H1 (cell line): ENCODE measurements around the gene DIP2C. TPM values are rescaled to one million over a fixed set of nuclear protein-coding genes. Genes with fewer than 3 reads are reported as not detected.

Experiments
- CTCF ChIA-PET: fragments of 300-600 bp; sonication (Branson Sonifier 250); formaldehyde crosslinking; loops from one replicate; lab custom pipeline; 2021; ENCODE audit not compliant: partially characterized antibody; lab: Charles Lee
- POLR2A ChIA-PET: fragments of 300-600 bp; sonication (Branson Sonifier 250); formaldehyde crosslinking; loops from one replicate; lab custom pipeline; 2021; ENCODE audit warnings: inconsistent platforms; ENCODE audit not compliant: partially characterized antibody; lab: Charles Lee
- DNase-seq, 2 experiments: peaks; one replicate each; pipeline versions ENCODE4 v3.0.0 to v3.0.0-alpha.2; 2010 to 2022; ENCODE audit warnings: low spot score in 2 of 2, low read depth in 1 of 2, mixed read lengths in 1 of 2
- FAIRE-seq: peaks from 2 replicates; lab custom pipeline; 2011; peaks lifted over from hg19 to GRCh38; lab: Jason Lieb, UNC
- H2AFZ ChIP-seq: 2 replicates; pipeline ENCODE4 v1.8.1; 2012; ENCODE audit warnings: low read length, inconsistent platforms
- H2AK5ac ChIP-seq: 2 replicates; pipeline ENCODE4 v1.6.1; 2013; ENCODE audit warnings: low read depth, low read length
- H2BK120ac ChIP-seq: replicated peaks from 2 replicates; pipeline ENCODE3; 2013; ENCODE audit warnings: low read depth, low read length, inconsistent platforms
- H2BK12ac ChIP-seq: 2 replicates; pipeline ENCODE4 v1.6.1; 2013; ENCODE audit warnings: low read depth, low read length
- H2BK15ac ChIP-seq: 2 replicates; pipeline ENCODE4 v1.6.1; 2013; ENCODE audit warnings: low read length
- H2BK20ac ChIP-seq: 2 replicates; pipeline ENCODE4 v1.6.1; 2013; ENCODE audit warnings: low read length
- H2BK5ac ChIP-seq: 2 replicates; pipeline ENCODE4 v1.6.1; 2013; ENCODE audit warnings: low read depth, low read length
- H3K14ac ChIP-seq: 2 replicates; pipeline ENCODE4 v1.6.1; 2013; ENCODE audit warnings: inconsistent platforms; ENCODE audit not compliant: insufficient read length
- H3K18ac ChIP-seq: 2 replicates; pipeline ENCODE4 v1.6.1; 2013; ENCODE audit warnings: low read length; ENCODE audit errors: extremely low read depth
- H3K23ac ChIP-seq: 2 replicates; pipeline ENCODE4 v1.6.1; 2013; ENCODE audit warnings: inconsistent platforms; ENCODE audit not compliant: insufficient read length
- H3K23me2 ChIP-seq: 2 replicates; pipeline ENCODE4 v1.6.1; 2013; ENCODE audit warnings: low read depth, low read length
- H3K27ac ChIP-seq: 2 replicates; pipeline ENCODE4 v1.6.1; 2011; ENCODE audit warnings: low read depth, low read length, inconsistent platforms
- H3K27me3 ChIP-seq, 4 experiments: replicated peaks in 1 of 4; 1 replicate in 1 of 4; 2 replicates in 3 of 4; pipeline versions ENCODE4 v1.6.1 to v1.8.1; 2011 to 2013; ENCODE audit warnings: low read length in 3 of 4, mild to moderate bottlenecking in 3 of 4, inconsistent platforms in 2 of 4, mixed read lengths in 2 of 4, moderate library complexity in 1 of 4; ENCODE audit not compliant: control insufficient read depth in 3 of 4, insufficient read depth in 3 of 4; ENCODE audit errors: extremely low read depth in 1 of 4
- H3K36me3 ChIP-seq, 4 experiments: 2 replicates each; pipeline versions ENCODE4 v1.6.1 to v1.8.1; 2011 to 2013; ENCODE audit warnings: mild to moderate bottlenecking in 4 of 4, low read length in 3 of 4, moderate library complexity in 2 of 4, control low read depth in 1 of 4, inconsistent platforms in 1 of 4; ENCODE audit not compliant: insufficient read depth in 4 of 4, control insufficient read depth in 2 of 4
- H3K4ac ChIP-seq: replicated peaks from 2 replicates; pipeline ENCODE3; 2013; ENCODE audit warnings: low read length, low read depth, mixed read lengths, inconsistent platforms; ENCODE audit not compliant: insufficient read length
- H3K4me1 ChIP-seq, 4 experiments: replicated peaks in 1 of 4; 1 replicate in 1 of 4; 2 replicates in 3 of 4; pipeline versions ENCODE4 v1.6.1 to v1.8.1; 2011 to 2013; ENCODE audit warnings: low read length in 3 of 4, inconsistent platforms in 2 of 4, mixed read lengths in 1 of 4; ENCODE audit not compliant: insufficient read depth in 4 of 4, control insufficient read depth in 3 of 4
- H3K4me2 ChIP-seq, 2 experiments: 2 replicates each; pipeline versions ENCODE4 v1.6.1 to v1.8.1; 2011 to 2013; ENCODE audit warnings: low read depth in 2 of 2, low read length in 2 of 2, control low read depth in 1 of 2, inconsistent platforms in 1 of 2, mild to moderate bottlenecking in 1 of 2; ENCODE audit not compliant: insufficient read depth in 1 of 2
- H3K4me3 ChIP-seq, 4 experiments: fragments of 200-600, 300-600 bp in 1 of 4; sonication (generic), shearing (Covaris generic), sonication (Bioruptor Twin) in 1 of 4; 2 replicates each; pipeline versions ENCODE4 v1.5.1 to v1.8.1; 2011 to 2016; ENCODE audit warnings: low read length in 4 of 4, low read depth in 3 of 4, control low read depth in 2 of 4, inconsistent platforms in 2 of 4, mild to moderate bottlenecking in 2 of 4, mixed read lengths in 1 of 4, moderate library complexity in 1 of 4; ENCODE audit not compliant: insufficient read depth in 2 of 4; ENCODE audit errors: extremely low read depth in 1 of 4
- H3K56ac ChIP-seq: replicated peaks from 2 replicates; pipeline ENCODE3; 2013; ENCODE audit warnings: low read depth, mild to moderate bottlenecking, mixed read lengths, low read length, inconsistent platforms; ENCODE audit not compliant: insufficient read length
- H3K79me1 ChIP-seq: 2 replicates; pipeline ENCODE4 v1.6.1; 2013; ENCODE audit warnings: low read depth, low read length, control low read depth
- H3K79me2 ChIP-seq, 2 experiments: 2 replicates each; pipeline versions ENCODE4 v1.6.1 to v1.8.1; 2012 to 2013; ENCODE audit warnings: low read length in 2 of 2, mild to moderate bottlenecking in 2 of 2, inconsistent platforms in 1 of 2; ENCODE audit not compliant: insufficient read depth in 2 of 2, control insufficient read depth in 1 of 2
- H3K9ac ChIP-seq, 4 experiments: replicated peaks in 1 of 4; 1 replicate in 1 of 4; 2 replicates in 3 of 4; pipeline versions ENCODE4 v1.6.1 to v1.8.1; 2011 to 2013; ENCODE audit warnings: low read depth in 3 of 4, low read length in 3 of 4, control low read depth in 2 of 4, mild to moderate bottlenecking in 2 of 4, moderate library complexity in 2 of 4, inconsistent platforms in 1 of 4; ENCODE audit errors: extremely low read depth in 1 of 4
- H3K9me3 ChIP-seq, 2 experiments: 2 replicates each; pipeline versions ENCODE4 v1.6.1 to v1.8.1; 2012 to 2013; ENCODE audit warnings: mild to moderate bottlenecking in 2 of 2, moderate library complexity in 2 of 2, control low read depth in 1 of 2, inconsistent platforms in 1 of 2, low read depth in 1 of 2, low read length in 1 of 2, mixed read lengths in 1 of 2; ENCODE audit not compliant: insufficient read depth in 2 of 2
- H4K20me1 ChIP-seq, 2 experiments: replicated peaks in 1 of 2; 2 replicates each; pipeline versions ENCODE3 to v1.8.1; 2011 to 2013; ENCODE audit warnings: inconsistent platforms in 2 of 2, low read length in 2 of 2, mild to moderate bottlenecking in 1 of 2; ENCODE audit not compliant: insufficient read depth in 2 of 2, control insufficient read depth in 1 of 2
- H4K5ac ChIP-seq: 2 replicates; pipeline ENCODE4 v1.6.1; 2013; ENCODE audit warnings: low read length, low read depth, mixed read lengths, inconsistent platforms; ENCODE audit not compliant: insufficient read length
- H4K8ac ChIP-seq: 2 replicates; pipeline ENCODE4 v1.8.0; 2013; ENCODE audit warnings: mild to moderate bottlenecking, moderate library complexity, low read length, inconsistent platforms; ENCODE audit not compliant: insufficient read depth; ENCODE audit errors: extremely low read depth
- H4K91ac ChIP-seq: replicated peaks from 2 replicates; pipeline ENCODE3; 2013; ENCODE audit warnings: low read length, mixed read lengths, inconsistent platforms; ENCODE audit not compliant: insufficient read length
- BCL11A ChIP-seq, 2 experiments: IDR thresholded peaks; one replicate each; pipeline ENCODE4 v1.6.1; 2011; ENCODE audit warnings: low read depth in 2 of 2, low read length in 2 of 2, mild to moderate bottlenecking in 2 of 2
- GABPA ChIP-seq: IDR thresholded peaks from 2 replicates; pipeline ENCODE4 v1.6.1; 2011; ENCODE audit warnings: mild to moderate bottlenecking, low read length, moderate library complexity, borderline replicate concordance; ENCODE audit not compliant: insufficient read depth
- KDM1A ChIP-seq: fragments of 200-600, 300-600 bp; sonication (generic); IDR thresholded peaks from 2 replicates; pipeline ENCODE4 v1.7.1; 2016; ENCODE audit warnings: mild to moderate bottlenecking, low read length, borderline replicate concordance
- PHF8 ChIP-seq: fragments of 200-600 bp; sonication (generic); conservative IDR thresholded peaks from 2 replicates; pipeline ENCODE4 v1.7.1; 2012; ENCODE audit warnings: low read depth, mild to moderate bottlenecking, inconsistent platforms, low read length, moderate library complexity
- RBBP5 ChIP-seq: IDR thresholded peaks from 2 replicates; pipeline ENCODE4 v1.7.1; 2012; ENCODE audit warnings: low read depth, mild to moderate bottlenecking, inconsistent platforms, low read length, moderate library complexity, borderline replicate concordance
- WGBS, 2 experiments: shearing (Covaris generic) in 1 of 2; methylation state at CpG; one replicate each; pipeline versions ENCODE4 v1.1.6 to v1.1.7; 2013 to 2015; ENCODE audit warnings: low lambda C conversion rate in 2 of 2, mixed read lengths in 2 of 2, inconsistent platforms in 1 of 2, low coverage in 1 of 2, missing lambda C conversion rate in 1 of 2; ENCODE audit not compliant: insufficient replicate concordance in 2 of 2, insufficient coverage in 1 of 2, insufficient read length in 1 of 2; ENCODE audit errors: extremely low coverage in 1 of 2, missing lambda C conversion rate in 1 of 2; 5-methylcytosine and 5-hydroxymethylcytosine counted together
- polyA plus RNA-seq, 7 experiments: library from polyadenylated mRNA; depleted of rRNA in 3 of 7; stranded (reverse) in 5 of 7; unstranded in 2 of 7; fragments of >200 nt in 5 of 7; fragments of 200-250 nt in 2 of 7; gene quantifications; 1 replicate in 5 of 7; 2 replicates in 1 of 7; 4 replicates in 1 of 7; pipeline versions ENCODE4 v1.2.1 to v1.2.3, GENCODE V29; 2011 to 2013; ENCODE audit warnings: missing spikeins in 2 of 7, mixed read lengths in 2 of 7
- total RNA-seq: library from RNA; stranded (reverse); fragmentation: NEBNext Ultra II Directional; extraction: Animal tissue kit (Norgen Biotek cat#: 25700); gene quantifications from 2 replicates; pipeline ENCODE4 v1.2.1, GENCODE V29; 2021

Gene DIP2C
- total and polyA plus RNA-seq, 2 of the 8 experiments (the other 6 are each of a cell fraction or from before 2014, with no cell fraction given), result 3.8 to 9.3 TPM

- Histone ChIP-seq H4K91ac (no peak overlapping the region), H3K79me1 (no peaks in the 10 kb centered on the region), H3K18ac (no peak overlapping the region), H3K9me3 (peaks cover 0 to 4% of the 10 kb centered on the region in 2 experiments; a peak in 1 of 4 replicates), H3K4me3 (no peak overlapping the region), H3K4me2 (no peak overlapping the region), H3K56ac (no peak overlapping the region), H4K20me1 (peaks cover 33 to 40% of the 10 kb centered on the region in 2 experiments), H3K14ac (no peak overlapping the region), H2AFZ (no peak overlapping the region), H2AK5ac (no peak overlapping the region), H3K4me1 (no peaks in the 10 kb centered on the region; a peak in 1 of 7 replicates), H3K23me2 (no peaks in the 10 kb centered on the region), H3K23ac (no peak overlapping the region), H3K79me2 (no peaks in the 10 kb centered on the region), H2BK120ac (no peak overlapping the region), H3K36me3 (no peaks in the 10 kb centered on the region), H3K27me3 (peaks cover 30 to 53% (median 46%) of the 10 kb centered on the region in 4 experiments), H2BK12ac (no peak overlapping the region), H2BK15ac (no peak overlapping the region), H3K27ac (no peak overlapping the region), H3K9ac (no peak overlapping the region), H2BK5ac (no peak overlapping the region), H2BK20ac (no peak overlapping the region), H4K5ac (no peak overlapping the region), H3K4ac (no peak overlapping the region), H4K8ac (no peak overlapping the region)
- CTCF ChIA-PET, result interaction anchor here (0.6 to 3.3 kb wide), 18 partner anchors 9 to 292 kb away, joined by 3 to 12 read pairs (median 3); no protein-coding TSS in a partner anchor
- FAIRE-seq, result no peak
- no peak for DNase-seq
- TF ChIP-seq PHF8, result no peak
- no peak for TF ChIP-seq GABPA
- no peak for TF ChIP-seq KDM1A
- no peak for TF ChIP-seq RBBP5
- no peak for TF ChIP-seq BCL11A (IDR thresholded peaks at IDR 0.05; ENCODE audit: low read depth in 2 of 2, low read length in 2 of 2)
- 92% methylated on average over 17 of the region's 17 CpGs; no CpG with 5 or more reads in 1 of the 2 experiments for WGBS, 2 experiments
- POLR2A ChIA-PET, result no interaction called here
Observed at GRCh38 chr10:510415-510881, 179.0 kb downstream of the DIP2C start.
